OCI-LY7 (cell line): ENCODE results near the gene SHF. TPM values are rescaled to one million over a fixed set of nuclear protein-coding genes. Genes with fewer than 3 reads are reported as not detected.

Experiments
- BruUV-seq: library from RNA; stranded (reverse); fragments of 400-500 nt; replicated peaks from 2 replicates; lab custom pipeline; 2021; lab: Mats Ljungman, UMichigan
- CTCF ChIA-PET: fragments of 300-600 bp; sonication (Branson Sonifier 250); formaldehyde crosslinking; loops from one replicate; lab custom pipeline; 2022; ENCODE audit warnings: antibody characterized with exemption; ENCODE audit not compliant: unreplicated experiment; lab: Charles Lee
- POLR2A ChIA-PET: fragments of 300-600 bp; sonication (Branson Sonifier 250); formaldehyde crosslinking; loops from one replicate; lab custom pipeline; 2022; ENCODE audit warnings: antibody characterized with exemption; lab: Charles Lee
- DNase-seq: peaks from one replicate; pipeline ENCODE4 v3.0.0-alpha.2; 2015; ENCODE audit warnings: low spot score
- H2AFZ ChIP-seq: fragments of 200-600 bp; sonication (generic), shearing (Covaris generic); 2 replicates; pipeline ENCODE4 v1.6.1; 2014; ENCODE audit warnings: mild to moderate bottlenecking, antibody characterized with exemption, low read length, moderate library complexity
- H3K27ac ChIP-seq: fragments of 200-600 bp; sonication (generic); 2 replicates; pipeline ENCODE4 v1.5.1; 2014; ENCODE audit warnings: mixed run types, low read depth, mild to moderate bottlenecking, moderate library complexity, low read length, inconsistent platforms; ENCODE audit not compliant: poor library complexity, severe bottlenecking
- H3K36me3 ChIP-seq: fragments of 200-600 bp; sonication (generic); 2 replicates; pipeline ENCODE4 v1.6.1; 2014; ENCODE audit warnings: mild to moderate bottlenecking, antibody characterized with exemption, low read length, moderate library complexity, mixed read lengths; ENCODE audit not compliant: insufficient read depth
- H3K4me1 ChIP-seq: fragments of 200-600 bp; sonication (generic); 2 replicates; pipeline ENCODE4 v1.5.1; 2014; ENCODE audit warnings: mild to moderate bottlenecking, low read length; ENCODE audit not compliant: insufficient read depth, poor library complexity, severe bottlenecking
- H3K4me2 ChIP-seq: fragments of 200-600 bp; sonication (generic); 2 replicates; pipeline ENCODE4 v1.6.1; 2014; ENCODE audit warnings: mild to moderate bottlenecking, low read length
- H3K4me3 ChIP-seq: fragments of 200-600 bp; sonication (generic); 2 replicates; pipeline ENCODE4 v1.5.1; 2014; ENCODE audit warnings: mild to moderate bottlenecking, low read depth, low read length; ENCODE audit not compliant: poor library complexity, severe bottlenecking
- H3K79me2 ChIP-seq: fragments of 200-600 bp; sonication (generic); 2 replicates; pipeline ENCODE4 v1.6.1; 2016; ENCODE audit warnings: low read depth, mild to moderate bottlenecking, low read length, moderate library complexity, mixed read lengths; ENCODE audit not compliant: insufficient read depth
- H3K9me2 ChIP-seq: fragments of 200-600 bp; sonication (generic); 2 replicates; pipeline ENCODE4 v1.6.1; 2016; ENCODE audit warnings: mild to moderate bottlenecking, low read length, mixed read lengths; ENCODE audit not compliant: insufficient read depth
- H3K9me3 ChIP-seq: fragments of 200-600 bp; sonication (generic); 2 replicates; pipeline ENCODE4 v1.6.1; 2014; ENCODE audit warnings: mild to moderate bottlenecking, mixed run types, low read length, mixed read lengths
- H4K20me1 ChIP-seq: fragments of 200-600 bp; sonication (generic); 2 replicates; pipeline ENCODE4 v1.6.1; 2014; ENCODE audit warnings: mild to moderate bottlenecking, antibody characterized with exemption, low read length, moderate library complexity, mixed read lengths; ENCODE audit not compliant: insufficient read depth
- EZH2phosphoT487 ChIP-seq: fragments of 200-600 bp; sonication (generic); IDR thresholded peaks from 2 replicates; pipeline ENCODE4 v1.6.1; 2018; ENCODE audit warnings: low read depth, borderline replicate concordance, mild to moderate bottlenecking, mixed run types, antibody characterized with exemption, low read length, moderate library complexity, mixed read lengths
- intact Hi-C: fragments of 100-400 bp; cut with micrococcal nuclease; formaldehyde crosslinking; loops from one replicate; pipeline ENCODE4 v1.10.0; 2022; ENCODE audit not compliant: unreplicated experiment
- total RNA-seq, 2 experiments: library from RNA; depleted of rRNA in 1 of 2; stranded (reverse); fragments of >200 nt in 1 of 2; shearing (Covaris generic) in 1 of 2; gene quantifications; 2 replicates each; pipeline ENCODE4 v1.2.3, GENCODE V29; 2014 to 2022
- TF ChIP-seq, protein P1 (sequence below): fragments of 200-600 bp; sonication (generic); conservative IDR thresholded peaks from 2 replicates; pipeline ENCODE4 v1.5.1; 2014; ENCODE audit warnings: mild to moderate bottlenecking, antibody characterized with exemption, low read length, moderate library complexity, mixed read lengths

The SHF gene
- total RNA-seq, 2 experiments from 2014 or later: 2.5 to 5.7 TPM

DNA sequence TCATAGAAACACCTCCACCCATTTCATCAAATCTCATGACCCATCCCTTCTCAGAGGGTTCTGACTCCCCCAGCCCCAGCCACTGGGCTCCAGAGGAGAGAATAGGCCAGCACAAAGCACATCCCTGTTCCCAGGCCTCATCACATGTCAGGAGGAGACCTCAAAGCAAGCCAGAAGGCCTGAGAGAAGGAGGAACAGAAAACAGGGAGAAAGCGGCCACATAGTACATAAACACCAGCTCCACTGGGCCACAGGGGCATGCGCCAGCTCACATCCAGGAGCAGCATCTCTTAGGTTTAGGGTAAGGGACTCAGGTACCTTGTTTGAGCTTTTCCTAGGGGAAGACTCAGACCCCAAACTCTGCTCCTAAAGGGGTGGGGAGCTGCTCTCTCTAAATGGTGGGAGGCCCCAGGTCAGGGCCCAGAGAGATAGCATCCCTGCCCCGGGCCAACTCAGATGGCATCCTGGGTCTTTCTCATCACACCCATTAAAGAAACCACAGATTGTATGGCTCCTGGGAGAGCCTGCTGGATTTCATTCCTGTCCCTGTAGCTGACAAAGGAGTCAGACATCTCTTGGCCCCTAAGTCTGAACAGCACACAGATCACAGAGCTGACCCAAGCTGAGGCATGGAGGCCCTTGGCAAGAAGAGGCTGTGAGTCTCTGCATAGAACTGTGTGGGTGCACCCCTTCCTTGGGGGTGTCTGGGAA lies 2.5 kb downstream of the SHF start:
- no peak overlapping the region for H3K27ac ChIP-seq
- no TSS peak for BruUV-seq
- no peak overlapping the region for H2AFZ ChIP-seq
- no peaks in the 10 kb centered on the region for H3K79me2 ChIP-seq
- H3K4me1 ChIP-seq: peaks cover 11% of the 10 kb centered on the region
- H3K9me2 ChIP-seq: no peaks in the 10 kb centered on the region
- H4K20me1 ChIP-seq: no peaks in the 10 kb centered on the region
- H3K4me3 ChIP-seq: no peak overlapping the region
- intact Hi-C loops: no loop called here
- ChIA-PET CTCF (no interaction called here), POLR2A (interaction anchor here (0.5 kb wide), 1 partner anchor 63 kb away, joined by 3 read pairs; no protein-coding TSS in a partner anchor)
- no peaks in the 10 kb centered on the region for H3K36me3 ChIP-seq
- no peaks in the 10 kb centered on the region for H3K9me3 ChIP-seq
- DNase-seq: no peak
- no peak overlapping the region for H3K4me2 ChIP-seq
- TF ChIP-seq EZH2phosphoT487: no peak
- TF ChIP-seq, protein P1, sequence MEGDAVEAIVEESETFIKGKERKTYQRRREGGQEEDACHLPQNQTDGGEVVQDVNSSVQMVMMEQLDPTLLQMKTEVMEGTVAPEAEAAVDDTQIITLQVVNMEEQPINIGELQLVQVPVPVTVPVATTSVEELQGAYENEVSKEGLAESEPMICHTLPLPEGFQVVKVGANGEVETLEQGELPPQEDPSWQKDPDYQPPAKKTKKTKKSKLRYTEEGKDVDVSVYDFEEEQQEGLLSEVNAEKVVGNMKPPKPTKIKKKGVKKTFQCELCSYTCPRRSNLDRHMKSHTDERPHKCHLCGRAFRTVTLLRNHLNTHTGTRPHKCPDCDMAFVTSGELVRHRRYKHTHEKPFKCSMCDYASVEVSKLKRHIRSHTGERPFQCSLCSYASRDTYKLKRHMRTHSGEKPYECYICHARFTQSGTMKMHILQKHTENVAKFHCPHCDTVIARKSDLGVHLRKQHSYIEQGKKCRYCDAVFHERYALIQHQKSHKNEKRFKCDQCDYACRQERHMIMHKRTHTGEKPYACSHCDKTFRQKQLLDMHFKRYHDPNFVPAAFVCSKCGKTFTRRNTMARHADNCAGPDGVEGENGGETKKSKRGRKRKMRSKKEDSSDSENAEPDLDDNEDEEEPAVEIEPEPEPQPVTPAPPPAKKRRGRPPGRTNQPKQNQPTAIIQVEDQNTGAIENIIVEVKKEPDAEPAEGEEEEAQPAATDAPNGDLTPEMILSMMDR: no peak

DNA sequence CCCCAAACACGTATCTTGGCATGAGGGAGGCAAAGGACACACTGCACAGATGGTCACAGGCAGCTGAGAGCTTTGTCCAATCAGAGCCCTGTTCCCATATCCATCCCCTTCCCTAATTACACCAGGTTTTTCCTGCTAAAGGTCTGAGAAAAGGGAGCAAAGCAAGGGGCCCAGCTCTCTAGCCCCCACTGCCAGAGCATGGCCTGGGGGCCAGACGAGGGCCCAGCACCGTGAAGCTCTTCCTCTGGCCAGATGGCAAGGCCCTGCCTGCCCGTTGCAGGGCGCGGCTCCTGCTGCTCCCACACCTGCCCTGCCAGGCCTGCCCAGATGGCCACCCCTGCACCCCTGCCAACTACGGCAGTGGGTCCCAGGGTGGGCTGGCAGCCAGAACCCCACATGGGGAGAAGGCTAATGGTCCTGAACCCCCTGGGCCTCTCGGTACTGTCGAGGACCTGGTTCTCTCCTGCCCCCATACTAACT lies 3.2 kb downstream of the SHF start:
- no peak overlapping the region for H2AFZ ChIP-seq
- no peaks in the 10 kb centered on the region for H4K20me1 ChIP-seq
- H3K4me2 ChIP-seq: no peak overlapping the region
- no peaks in the 10 kb centered on the region for H3K79me2 ChIP-seq
- no TSS peak for BruUV-seq
- no peaks in the 10 kb centered on the region for H3K9me2 ChIP-seq
- H3K4me1 ChIP-seq: peaks cover 11% of the 10 kb centered on the region
- CTCF ChIA-PET: no interaction called here
- no peaks in the 10 kb centered on the region for H3K36me3 ChIP-seq
- H3K4me3 ChIP-seq: no peak overlapping the region
- intact Hi-C loops: no loop called here
- POLR2A ChIA-PET: interaction anchor here (1.0 kb wide), 1 partner anchor 16 kb away, joined by 3 read pairs; no protein-coding TSS in a partner anchor
- DNase-seq: no peak
- TF ChIP-seq, protein P1: no peak
- TF ChIP-seq EZH2phosphoT487: no peak
- H3K27ac ChIP-seq: no peak overlapping the region
- H3K9me3 ChIP-seq: no peaks in the 10 kb centered on the region

DNA sequence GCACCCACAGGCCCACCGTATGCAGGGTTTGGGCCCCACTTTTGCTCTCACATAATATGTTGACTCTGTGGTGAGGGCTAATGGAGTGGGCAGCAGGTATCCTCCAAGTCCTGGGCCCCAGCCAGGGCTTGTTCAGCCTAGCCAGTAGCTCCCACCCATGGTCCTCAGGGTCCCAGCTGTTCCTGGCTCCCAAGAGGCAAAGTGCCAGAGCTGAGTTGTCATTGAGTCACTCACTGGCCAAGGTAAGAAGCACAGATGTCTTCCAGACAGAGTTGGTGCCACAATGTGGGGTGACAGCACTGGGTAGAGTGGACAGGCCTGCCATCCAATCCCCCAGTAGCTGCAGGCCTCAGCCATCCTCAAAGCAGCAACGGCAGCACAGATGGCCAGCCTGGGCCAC lies 4.3 kb downstream of the SHF start:
- Histone ChIP-seq H3K4me2 (no peak overlapping the region), H3K36me3 (no peaks in the 10 kb centered on the region), H4K20me1 (no peaks in the 10 kb centered on the region), H3K79me2 (no peaks in the 10 kb centered on the region), H3K4me1 (peaks cover 10% of the 10 kb centered on the region), H3K9me2 (no peaks in the 10 kb centered on the region), H2AFZ (no peak overlapping the region), H3K4me3 (no peak overlapping the region), H3K27ac (no peak overlapping the region), H3K9me3 (no peaks in the 10 kb centered on the region)
- DNase-seq: no peak
- ChIA-PET POLR2A (no interaction called here), CTCF (no interaction called here)
- intact Hi-C loops: no loop called here
- no TSS peak for BruUV-seq
- TF ChIP-seq, protein P1: no peak
- TF ChIP-seq EZH2phosphoT487: no peak
